HepG2 (cell line): ENCODE data around the gene CCS. TPM values are rescaled to one million over a fixed set of nuclear protein-coding genes. Genes with fewer than 3 reads are reported as not detected.
A peak's percentile ranks its signal among the peaks of the same experiment; 100 is the strongest.

Experiments
- YY1 ChIP-seq: IDR thresholded peaks from 2 replicates; pipeline ENCODE4 v1.6.1; 2011; ENCODE audit warnings: low read length, low read depth, moderate library complexity, mild to moderate bottlenecking; ENCODE audit not compliant: insufficient read depth, insufficient replicate concordance
- ZKSCAN5 ChIP-seq: sonication (generic); formaldehyde crosslinking; IDR thresholded peaks from 2 replicates; pipeline ENCODE4 v1.5.1; 2020; ENCODE audit warnings: mild to moderate bottlenecking, missing genetic modification reagents
- ZNF451 ChIP-seq: sonication (generic); formaldehyde crosslinking; IDR thresholded peaks from 2 replicates; pipeline ENCODE4 v1.5.0; 2020; ENCODE audit warnings: mild to moderate bottlenecking, missing genetic modification reagents
- ZNF772 ChIP-seq: sonication (generic); formaldehyde crosslinking; IDR thresholded peaks from 2 replicates; pipeline ENCODE4 v1.5.0; 2020; ENCODE audit warnings: mild to moderate bottlenecking, missing genetic modification reagents
- polyA plus RNA-seq, 8 experiments: library from polyadenylated mRNA; depleted of rRNA in 3 of 8; stranded (reverse) in 7 of 8; unstranded in 1 of 8; fragments of >200 nt; fragmentation: Illumina TruSeq in 4 of 8; extraction: Trizol in 4 of 8; gene quantifications; 2 replicates each; pipeline versions ENCODE4 v1.2.1 to v1.2.3, GENCODE V29; 2011 to 2016; ENCODE audit warnings: low read depth in 4 of 8, missing spikeins in 1 of 8, mixed read lengths in 1 of 8; ENCODE audit not compliant: insufficient read depth in 1 of 8
- total RNA-seq, 5 experiments: library from RNA; depleted of rRNA; stranded (reverse); fragments of >200 nt; fragmentation: Illumina TruSeq; extraction: Trizol; gene quantifications; 2 replicates each; pipeline ENCODE4 v1.2.3, GENCODE V29; 2016; ENCODE audit warnings: low read depth in 1 of 5
- TF ChIP-seq, protein P1 (sequence below): sonication (generic); formaldehyde crosslinking; IDR thresholded peaks from 2 replicates; pipeline ENCODE4 v1.5.1; 2020; ENCODE audit warnings: missing genetic modification reagents, mild to moderate bottlenecking, borderline replicate concordance
- TF ChIP-seq, protein P2 (sequence below): sonication (generic); formaldehyde crosslinking; IDR thresholded peaks from 2 replicates; pipeline ENCODE4 v1.5.0; 2020; ENCODE audit warnings: mild to moderate bottlenecking, missing genetic modification reagents, borderline replicate concordance
- TF ChIP-seq, protein P3 (sequence below): sonication (generic); formaldehyde crosslinking; IDR thresholded peaks from one replicate; pipeline ENCODE4 v1.5.1; 2020; ENCODE audit warnings: mild to moderate bottlenecking, missing genetic modification reagents; ENCODE audit errors: not compliant biosample characterization
- TF ChIP-seq, protein P4 (sequence below): sonication (generic); formaldehyde crosslinking; IDR thresholded peaks from 2 replicates; pipeline ENCODE4 v1.4.0; 2020; ENCODE audit warnings: low read depth, missing genetic modification reagents

CCS gene
- total and polyA plus RNA-seq, 2 of the 13 experiments (the other 11 are each of a cell fraction or from before 2014, with no cell fraction given) = 25.4 to 44.6 TPM

DNA sequence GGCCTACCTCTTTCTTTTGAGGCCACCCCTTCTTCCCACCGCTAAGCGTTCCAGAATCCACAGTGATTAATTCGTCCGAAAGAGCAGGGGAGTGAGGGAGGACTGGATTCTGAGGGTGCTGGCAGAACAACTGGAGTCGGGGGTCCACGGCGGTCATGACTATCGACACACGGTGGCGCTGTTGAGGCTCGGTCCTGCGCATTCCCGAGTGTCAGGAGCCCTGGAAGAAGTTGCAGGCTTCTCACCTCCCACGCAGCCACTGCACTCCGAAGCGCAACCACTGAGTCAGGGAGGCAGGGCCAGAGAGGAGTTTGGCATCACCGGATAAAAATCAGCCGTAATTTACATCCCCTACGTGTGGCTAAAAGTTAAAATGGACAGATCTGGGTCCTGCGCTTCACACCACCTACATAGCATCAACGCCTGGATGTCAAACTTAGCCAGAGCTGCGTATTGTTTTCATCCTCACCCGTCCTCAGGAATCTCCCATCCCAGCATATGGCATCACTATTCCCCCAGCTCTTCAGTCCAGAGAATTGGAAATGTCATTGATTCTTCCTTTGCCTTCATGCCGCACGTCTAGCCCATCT is 13.9 kb upstream of the CCS start (continued):
- TF ChIP-seq, protein P1, sequence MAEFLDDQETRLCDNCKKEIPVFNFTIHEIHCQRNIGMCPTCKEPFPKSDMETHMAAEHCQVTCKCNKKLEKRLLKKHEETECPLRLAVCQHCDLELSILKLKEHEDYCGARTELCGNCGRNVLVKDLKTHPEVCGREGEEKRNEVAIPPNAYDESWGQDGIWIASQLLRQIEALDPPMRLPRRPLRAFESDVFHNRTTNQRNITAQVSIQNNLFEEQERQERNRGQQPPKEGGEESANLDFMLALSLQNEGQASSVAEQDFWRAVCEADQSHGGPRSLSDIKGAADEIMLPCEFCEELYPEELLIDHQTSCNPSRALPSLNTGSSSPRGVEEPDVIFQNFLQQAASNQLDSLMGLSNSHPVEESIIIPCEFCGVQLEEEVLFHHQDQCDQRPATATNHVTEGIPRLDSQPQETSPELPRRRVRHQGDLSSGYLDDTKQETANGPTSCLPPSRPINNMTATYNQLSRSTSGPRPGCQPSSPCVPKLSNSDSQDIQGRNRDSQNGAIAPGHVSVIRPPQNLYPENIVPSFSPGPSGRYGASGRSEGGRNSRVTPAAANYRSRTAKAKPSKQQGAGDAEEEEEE (CRISPR knock-in tag) = no peak
- TF ChIP-seq, protein P2, sequence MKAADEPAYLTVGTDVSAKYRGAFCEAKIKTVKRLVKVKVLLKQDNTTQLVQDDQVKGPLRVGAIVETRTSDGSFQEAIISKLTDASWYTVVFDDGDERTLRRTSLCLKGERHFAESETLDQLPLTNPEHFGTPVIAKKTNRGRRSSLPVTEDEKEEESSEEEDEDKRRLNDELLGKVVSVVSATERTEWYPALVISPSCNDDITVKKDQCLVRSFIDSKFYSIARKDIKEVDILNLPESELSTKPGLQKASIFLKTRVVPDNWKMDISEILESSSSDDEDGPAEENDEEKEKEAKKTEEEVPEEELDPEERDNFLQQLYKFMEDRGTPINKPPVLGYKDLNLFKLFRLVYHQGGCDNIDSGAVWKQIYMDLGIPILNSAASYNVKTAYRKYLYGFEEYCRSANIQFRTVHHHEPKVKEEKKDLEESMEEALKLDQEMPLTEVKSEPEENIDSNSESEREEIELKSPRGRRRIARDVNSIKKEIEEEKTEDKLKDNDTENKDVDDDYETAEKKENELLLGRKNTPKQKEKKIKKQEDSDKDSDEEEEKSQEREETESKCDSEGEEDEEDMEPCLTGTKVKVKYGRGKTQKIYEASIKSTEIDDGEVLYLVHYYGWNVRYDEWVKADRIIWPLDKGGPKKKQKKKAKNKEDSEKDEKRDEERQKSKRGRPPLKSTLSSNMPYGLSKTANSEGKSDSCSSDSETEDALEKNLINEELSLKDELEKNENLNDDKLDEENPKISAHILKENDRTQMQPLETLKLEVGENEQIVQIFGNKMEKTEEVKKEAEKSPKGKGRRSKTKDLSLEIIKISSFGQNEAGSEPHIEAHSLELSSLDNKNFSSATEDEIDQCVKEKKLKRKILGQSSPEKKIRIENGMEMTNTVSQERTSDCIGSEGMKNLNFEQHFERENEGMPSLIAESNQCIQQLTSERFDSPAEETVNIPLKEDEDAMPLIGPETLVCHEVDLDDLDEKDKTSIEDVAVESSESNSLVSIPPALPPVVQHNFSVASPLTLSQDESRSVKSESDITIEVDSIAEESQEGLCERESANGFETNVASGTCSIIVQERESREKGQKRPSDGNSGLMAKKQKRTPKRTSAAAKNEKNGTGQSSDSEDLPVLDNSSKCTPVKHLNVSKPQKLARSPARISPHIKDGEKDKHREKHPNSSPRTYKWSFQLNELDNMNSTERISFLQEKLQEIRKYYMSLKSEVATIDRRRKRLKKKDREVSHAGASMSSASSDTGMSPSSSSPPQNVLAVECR (CRISPR knock-in tag) = peak; percentile 66; the same call in 1 of the 2 replicates
- TF ChIP-seq YY1 = peak; percentile 37
- TF ChIP-seq, protein P3, sequence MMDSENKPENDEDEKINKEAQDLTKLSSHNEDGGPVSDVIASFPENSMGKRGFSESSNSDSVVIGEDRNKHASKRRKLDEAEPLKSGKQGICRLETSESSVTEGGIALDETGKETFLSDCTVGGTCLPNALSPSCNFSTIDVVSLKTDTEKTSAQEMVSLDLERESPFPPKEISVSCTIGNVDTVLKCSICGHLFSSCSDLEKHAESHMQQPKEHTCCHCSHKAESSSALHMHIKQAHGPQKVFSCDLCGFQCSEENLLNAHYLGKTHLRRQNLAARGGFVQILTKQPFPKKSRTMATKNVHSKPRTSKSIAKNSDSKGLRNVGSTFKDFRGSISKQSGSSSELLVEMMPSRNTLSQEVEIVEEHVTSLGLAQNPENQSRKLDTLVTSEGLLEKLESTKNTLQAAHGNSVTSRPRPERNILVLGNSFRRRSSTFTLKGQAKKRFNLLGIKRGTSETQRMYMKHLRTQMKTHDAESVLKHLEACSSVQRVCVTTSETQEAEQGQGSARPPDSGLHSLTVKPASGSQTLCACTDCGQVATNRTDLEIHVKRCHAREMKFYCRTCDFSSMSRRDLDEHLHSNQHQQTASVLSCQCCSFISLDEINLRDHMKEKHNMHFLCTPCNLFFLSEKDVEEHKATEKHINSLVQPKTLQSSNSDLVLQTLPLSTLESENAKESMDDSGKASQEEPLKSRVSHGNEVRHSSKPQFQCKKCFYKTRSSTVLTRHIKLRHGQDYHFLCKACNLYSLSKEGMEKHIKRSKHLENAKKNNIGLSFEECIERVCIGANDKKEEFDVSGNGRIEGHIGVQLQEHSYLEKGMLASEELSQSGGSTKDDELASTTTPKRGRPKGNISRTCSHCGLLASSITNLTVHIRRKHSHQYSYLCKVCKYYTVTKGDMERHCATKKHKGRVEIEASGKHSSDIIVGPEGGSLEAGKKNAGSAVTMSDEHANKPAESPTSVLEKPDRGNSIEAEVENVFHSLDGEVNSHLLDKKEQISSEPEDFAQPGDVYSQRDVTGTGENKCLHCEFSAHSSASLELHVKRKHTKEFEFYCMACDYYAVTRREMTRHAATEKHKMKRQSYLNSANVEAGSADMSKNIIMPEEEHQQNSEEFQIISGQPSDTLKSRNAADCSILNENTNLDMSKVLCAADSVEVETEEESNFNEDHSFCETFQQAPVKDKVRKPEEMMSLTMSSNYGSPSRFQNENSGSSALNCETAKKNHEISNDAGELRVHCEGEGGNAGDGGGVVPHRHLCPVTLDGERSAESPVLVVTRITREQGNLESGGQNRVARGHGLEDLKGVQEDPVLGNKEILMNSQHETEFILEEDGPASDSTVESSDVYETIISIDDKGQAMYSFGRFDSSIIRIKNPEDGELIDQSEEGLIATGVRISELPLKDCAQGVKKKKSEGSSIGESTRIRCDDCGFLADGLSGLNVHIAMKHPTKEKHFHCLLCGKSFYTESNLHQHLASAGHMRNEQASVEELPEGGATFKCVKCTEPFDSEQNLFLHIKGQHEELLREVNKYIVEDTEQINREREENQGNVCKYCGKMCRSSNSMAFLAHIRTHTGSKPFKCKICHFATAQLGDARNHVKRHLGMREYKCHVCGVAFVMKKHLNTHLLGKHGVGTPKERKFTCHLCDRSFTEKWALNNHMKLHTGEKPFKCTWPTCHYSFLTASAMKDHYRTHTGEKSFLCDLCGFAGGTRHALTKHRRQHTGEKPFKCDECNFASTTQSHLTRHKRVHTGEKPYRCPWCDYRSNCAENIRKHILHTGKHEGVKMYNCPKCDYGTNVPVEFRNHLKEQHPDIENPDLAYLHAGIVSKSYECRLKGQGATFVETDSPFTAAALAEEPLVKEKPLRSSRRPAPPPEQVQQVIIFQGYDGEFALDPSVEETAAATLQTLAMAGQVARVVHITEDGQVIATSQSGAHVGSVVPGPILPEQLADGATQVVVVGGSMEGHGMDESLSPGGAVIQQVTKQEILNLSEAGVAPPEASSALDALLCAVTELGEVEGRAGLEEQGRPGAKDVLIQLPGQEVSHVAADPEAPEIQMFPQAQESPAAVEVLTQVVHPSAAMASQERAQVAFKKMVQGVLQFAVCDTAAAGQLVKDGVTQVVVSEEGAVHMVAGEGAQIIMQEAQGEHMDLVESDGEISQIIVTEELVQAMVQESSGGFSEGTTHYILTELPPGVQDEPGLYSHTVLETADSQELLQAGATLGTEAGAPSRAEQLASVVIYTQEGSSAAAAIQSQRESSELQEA (CRISPR knock-in tag) = peak; percentile 36
- peak; percentile 75 for TF ChIP-seq ZKSCAN5
- TF ChIP-seq ZNF772 (CRISPR knock-in tag) = no peak
- 0 out of 2 replicates have a peak, but pooled peaks have one; percentile 38 for TF ChIP-seq ZNF451 (CRISPR knock-in tag)
- TF ChIP-seq, protein P4, sequence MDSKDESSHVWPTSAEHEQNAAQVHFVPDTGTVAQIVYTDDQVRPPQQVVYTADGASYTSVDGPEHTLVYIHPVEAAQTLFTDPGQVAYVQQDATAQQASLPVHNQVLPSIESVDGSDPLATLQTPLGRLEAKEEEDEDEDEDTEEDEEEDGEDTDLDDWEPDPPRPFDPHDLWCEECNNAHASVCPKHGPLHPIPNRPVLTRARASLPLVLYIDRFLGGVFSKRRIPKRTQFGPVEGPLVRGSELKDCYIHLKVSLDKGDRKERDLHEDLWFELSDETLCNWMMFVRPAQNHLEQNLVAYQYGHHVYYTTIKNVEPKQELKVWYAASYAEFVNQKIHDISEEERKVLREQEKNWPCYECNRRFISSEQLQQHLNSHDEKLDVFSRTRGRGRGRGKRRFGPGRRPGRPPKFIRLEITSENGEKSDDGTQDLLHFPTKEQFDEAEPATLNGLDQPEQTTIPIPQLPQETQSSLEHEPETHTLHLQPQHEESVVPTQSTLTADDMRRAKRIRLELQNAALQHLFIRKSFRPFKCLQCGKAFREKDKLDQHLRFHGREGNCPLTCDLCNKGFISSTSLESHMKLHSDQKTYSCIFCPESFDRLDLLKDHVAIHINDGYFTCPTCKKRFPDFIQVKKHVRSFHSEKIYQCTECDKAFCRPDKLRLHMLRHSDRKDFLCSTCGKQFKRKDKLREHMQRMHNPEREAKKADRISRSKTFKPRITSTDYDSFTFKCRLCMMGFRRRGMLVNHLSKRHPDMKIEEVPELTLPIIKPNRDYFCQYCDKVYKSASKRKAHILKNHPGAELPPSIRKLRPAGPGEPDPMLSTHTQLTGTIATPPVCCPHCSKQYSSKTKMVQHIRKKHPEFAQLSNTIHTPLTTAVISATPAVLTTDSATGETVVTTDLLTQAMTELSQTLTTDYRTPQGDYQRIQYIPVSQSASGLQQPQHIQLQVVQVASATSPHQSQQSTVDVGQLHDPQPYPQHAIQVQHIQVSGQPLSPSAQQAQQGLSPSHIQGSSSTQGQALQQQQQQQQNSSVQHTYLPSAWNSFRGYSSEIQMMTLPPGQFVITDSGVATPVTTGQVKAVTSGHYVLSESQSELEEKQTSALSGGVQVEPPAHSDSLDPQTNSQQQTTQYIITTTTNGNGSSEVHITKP (CRISPR knock-in tag) = no peak
